ENCODE data around the gene PNPLA2.

The PNPLA2 gene

GRCh38 chr11:813456-814096, 5.1 kb upstream of the PNPLA2 start:
- Histone ChIP-seq H2AFZ (ENCODE audit: low read depth) (no peak overlapping the region), H3K79me2 (ENCODE audit: insufficient read depth, low read depth) (peaks cover 32% of the 10 kb centered on the region), H3K4me2 (no peak overlapping the region), H3K4me1 (ENCODE audit: low read depth, poor library complexity, severe bottlenecking) (peaks cover 13% of the 10 kb centered on the region), H4K20me1 (ENCODE audit: insufficient read depth) (no peaks in the 10 kb centered on the region), H3K9ac (no peak overlapping the region), H3K27ac (no peak overlapping the region), H3K27me3 (ENCODE audit: insufficient read depth, low read depth) (no peaks in the 10 kb centered on the region), H3K4me3 (IDR thresholded peaks at IDR 0.05; ENCODE audit: insufficient read depth, low read depth, low read length) (no peak overlapping the region), H3K36me3 (ENCODE audit: insufficient read depth) (peaks cover 6% of the 10 kb centered on the region; the same call in 1 of the 2 replicates)
- TF ChIP-seq CTCF (conservative IDR thresholded peaks at IDR 0.05; ENCODE audit: low read depth, low read length): no peak

GRCh38 chr11:815675-816432, 2.9 kb upstream of the PNPLA2 start:
- no peak for TF ChIP-seq CTCF (conservative IDR thresholded peaks at IDR 0.05; ENCODE audit: low read depth, low read length)
- peaks cover 17% of the 10 kb centered on the region for H3K4me1 ChIP-seq (ENCODE audit: low read depth, poor library complexity, severe bottlenecking)
- no peak overlapping the region for H3K4me3 ChIP-seq (IDR thresholded peaks at IDR 0.05; ENCODE audit: insufficient read depth, low read depth, low read length)
- no peak overlapping the region for H3K4me2 ChIP-seq
- no peak overlapping the region for H3K27ac ChIP-seq
- H3K27me3 ChIP-seq (ENCODE audit: insufficient read depth, low read depth): no peaks in the 10 kb centered on the region
- H3K9ac ChIP-seq: no peak overlapping the region
- H2AFZ ChIP-seq (ENCODE audit: low read depth): no peak overlapping the region
- H4K20me1 ChIP-seq (ENCODE audit: insufficient read depth): no peaks in the 10 kb centered on the region
- peaks cover 6% of the 10 kb centered on the region; the same call in 1 of the 2 replicates for H3K36me3 ChIP-seq (ENCODE audit: insufficient read depth)
- H3K79me2 ChIP-seq (ENCODE audit: insufficient read depth, low read depth): peaks cover 13% of the 10 kb centered on the region

DNA sequence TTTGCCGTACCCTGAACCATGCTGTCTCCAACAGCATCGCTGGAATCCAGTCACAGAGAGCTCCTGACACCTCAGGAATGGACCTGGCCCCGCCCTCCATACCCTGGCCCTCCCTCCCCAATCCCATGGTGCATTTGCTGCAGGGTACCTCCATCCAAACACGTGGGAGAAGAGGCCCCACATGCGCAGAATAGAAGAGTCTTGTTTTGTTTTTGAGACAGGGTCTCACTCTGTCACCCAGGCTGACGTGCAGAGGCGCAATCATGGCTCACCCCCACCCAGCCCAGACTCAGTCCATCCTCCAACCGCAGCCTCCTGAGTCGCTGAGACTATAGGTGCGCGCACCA, 2.3 kb upstream of the PNPLA2 start:
- TF ChIP-seq CTCF (conservative IDR thresholded peaks at IDR 0.05; ENCODE audit: low read depth, low read length): no peak
- no peak overlapping the region for H3K9ac ChIP-seq
- no peaks in the 10 kb centered on the region for H3K27me3 ChIP-seq (ENCODE audit: insufficient read depth, low read depth)
- no peak overlapping the region for H3K27ac ChIP-seq
- H3K79me2 ChIP-seq (ENCODE audit: insufficient read depth, low read depth): peaks cover 8% of the 10 kb centered on the region
- no peak overlapping the region for H3K4me2 ChIP-seq
- H3K36me3 ChIP-seq (ENCODE audit: insufficient read depth): peaks cover 6% of the 10 kb centered on the region; the same call in 1 of the 2 replicates
- peaks cover 15% of the 10 kb centered on the region for H3K4me1 ChIP-seq (ENCODE audit: low read depth, poor library complexity, severe bottlenecking)
- no peak overlapping the region for H3K4me3 ChIP-seq (IDR thresholded peaks at IDR 0.05; ENCODE audit: insufficient read depth, low read depth, low read length)
- H2AFZ ChIP-seq (ENCODE audit: low read depth): no peak overlapping the region
- H4K20me1 ChIP-seq (ENCODE audit: insufficient read depth): no peaks in the 10 kb centered on the region

DNA sequence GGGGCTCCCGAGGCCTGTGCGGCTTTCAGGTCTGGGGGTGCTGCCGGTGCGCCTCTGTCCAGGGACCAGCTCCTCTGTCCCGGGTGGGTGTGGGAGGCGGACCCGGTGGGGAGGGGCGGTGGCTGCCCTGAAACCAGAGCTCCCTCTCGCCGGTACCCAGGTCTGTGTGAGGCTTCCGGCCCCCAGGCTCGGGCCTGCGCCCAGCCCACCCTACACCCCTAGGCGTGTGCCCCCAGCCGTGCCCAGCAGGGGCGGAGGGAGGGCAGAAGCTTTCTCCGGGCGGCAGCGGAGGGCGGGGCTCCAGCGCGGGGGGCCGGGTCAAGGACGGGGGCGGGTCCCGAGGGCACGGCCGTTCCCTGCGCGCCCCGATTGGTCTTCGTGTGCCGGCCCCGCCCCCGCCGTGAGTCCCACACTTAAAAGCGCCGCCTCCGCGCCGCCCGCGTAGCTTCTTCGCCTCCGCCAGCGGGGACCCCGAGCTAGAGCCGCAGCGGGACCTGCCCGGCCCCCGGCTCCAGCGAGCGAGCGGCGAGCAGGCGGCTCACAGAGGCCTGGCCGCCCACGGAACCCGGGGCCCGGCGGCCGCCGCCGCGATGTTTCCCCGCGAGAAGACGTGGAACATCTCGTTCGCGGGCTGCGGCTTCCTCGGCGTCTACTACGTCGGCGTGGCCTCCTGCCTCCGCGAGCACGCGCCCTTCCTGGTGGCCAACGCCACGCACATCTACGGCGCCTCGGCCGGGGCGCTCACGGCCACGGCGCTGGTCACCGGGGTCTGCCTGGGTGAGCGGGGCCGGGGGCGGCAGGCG, 616 bp downstream of the PNPLA2 start:
- Histone ChIP-seq H3K27me3 (ENCODE audit: insufficient read depth, low read depth) (no peaks in the 10 kb centered on the region), H3K4me3 (IDR thresholded peaks at IDR 0.05; ENCODE audit: insufficient read depth, low read depth, low read length) (no peak overlapping the region), H3K4me2 (peak overlapping the region; percentile 81), H3K4me1 (ENCODE audit: low read depth, poor library complexity, severe bottlenecking) (peaks cover 9% of the 10 kb centered on the region), H3K36me3 (ENCODE audit: insufficient read depth) (no peaks in the 10 kb centered on the region), H3K9ac (peak overlapping the region; percentile 66), H3K27ac (peak overlapping the region; percentile 51), H2AFZ (ENCODE audit: low read depth) (peak overlapping the region; percentile 47; the same call in 1 of the 2 replicates), H4K20me1 (ENCODE audit: insufficient read depth) (no peaks in the 10 kb centered on the region), H3K79me2 (ENCODE audit: insufficient read depth, low read depth) (no peaks in the 10 kb centered on the region; the same call in 1 of the 2 replicates)
- no peak for TF ChIP-seq CTCF (conservative IDR thresholded peaks at IDR 0.05; ENCODE audit: low read depth, low read length)

Measured in KMS-11 (cell line).